Measurements from ENCODE around the gene NHS. TPM values are rescaled to one million over a fixed set of nuclear protein-coding genes. Genes with fewer than 3 reads are reported as not detected.

The NHS gene
- total RNA-seq, 6 experiments from 2014 or later = 2.8 to 6.1 (median 4.9) TPM

DNA sequence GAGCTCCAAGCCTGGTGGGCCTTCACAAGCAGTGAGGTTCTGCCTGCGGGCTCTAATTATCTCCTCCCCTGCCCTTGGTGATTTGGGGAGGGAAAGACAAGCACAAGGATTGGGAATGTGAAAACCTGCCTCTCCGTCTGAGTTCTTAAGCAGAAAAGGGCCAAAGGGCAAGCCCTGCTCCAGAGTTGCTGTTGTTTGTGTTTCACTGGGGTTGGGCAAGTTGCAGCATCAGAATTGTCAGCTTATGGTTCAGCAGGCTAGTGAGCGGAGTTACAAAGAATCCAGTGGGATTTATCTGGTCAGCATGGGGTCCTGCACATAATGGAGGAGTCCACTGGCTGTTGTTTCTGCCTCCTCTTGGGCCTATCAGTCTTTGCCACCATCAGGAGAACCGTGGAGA lies 60.5 kb downstream of the NHS start:
- Mint-ChIP-seq H3K9me3 (no peaks in the 10 kb centered on the region), H3K4me3 (no peak overlapping the region), H3K27me3 (ENCODE audit: insufficient read depth) (no peaks in the 10 kb centered on the region), H3K27ac (no peak overlapping the region), H3K4me1 (ENCODE audit: low read depth) (peaks cover 18% of the 10 kb centered on the region), H3K36me3 (ENCODE audit: low read depth) (no peaks in the 10 kb centered on the region)
- TF ChIP-seq, protein P1, sequence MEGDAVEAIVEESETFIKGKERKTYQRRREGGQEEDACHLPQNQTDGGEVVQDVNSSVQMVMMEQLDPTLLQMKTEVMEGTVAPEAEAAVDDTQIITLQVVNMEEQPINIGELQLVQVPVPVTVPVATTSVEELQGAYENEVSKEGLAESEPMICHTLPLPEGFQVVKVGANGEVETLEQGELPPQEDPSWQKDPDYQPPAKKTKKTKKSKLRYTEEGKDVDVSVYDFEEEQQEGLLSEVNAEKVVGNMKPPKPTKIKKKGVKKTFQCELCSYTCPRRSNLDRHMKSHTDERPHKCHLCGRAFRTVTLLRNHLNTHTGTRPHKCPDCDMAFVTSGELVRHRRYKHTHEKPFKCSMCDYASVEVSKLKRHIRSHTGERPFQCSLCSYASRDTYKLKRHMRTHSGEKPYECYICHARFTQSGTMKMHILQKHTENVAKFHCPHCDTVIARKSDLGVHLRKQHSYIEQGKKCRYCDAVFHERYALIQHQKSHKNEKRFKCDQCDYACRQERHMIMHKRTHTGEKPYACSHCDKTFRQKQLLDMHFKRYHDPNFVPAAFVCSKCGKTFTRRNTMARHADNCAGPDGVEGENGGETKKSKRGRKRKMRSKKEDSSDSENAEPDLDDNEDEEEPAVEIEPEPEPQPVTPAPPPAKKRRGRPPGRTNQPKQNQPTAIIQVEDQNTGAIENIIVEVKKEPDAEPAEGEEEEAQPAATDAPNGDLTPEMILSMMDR (IDR thresholded peaks at IDR 0.05) = no peak
- no peak for DNase-seq

DNA sequence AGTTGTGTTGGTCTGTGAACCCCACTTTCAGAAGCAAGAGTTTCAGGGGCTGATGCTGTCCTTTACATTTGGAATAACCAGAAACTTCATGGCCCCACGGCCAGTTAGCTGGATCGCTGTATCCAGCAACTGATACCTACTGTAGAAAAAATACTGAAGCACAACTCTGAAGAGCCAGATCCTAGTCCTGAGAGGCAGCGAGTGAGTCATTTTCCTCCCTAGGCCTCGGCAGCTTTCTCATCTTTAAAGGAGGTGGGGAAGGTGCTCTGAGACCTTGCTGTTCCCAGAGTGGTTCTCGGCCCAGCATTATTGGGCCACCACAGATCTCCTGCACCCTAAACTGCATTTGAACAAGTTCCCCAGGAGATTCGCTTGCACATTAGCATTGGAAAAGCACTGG lies 63.2 kb downstream of the NHS start:
- no peak for DNase-seq
- peaks cover 3% of the 10 kb centered on the region; the same call in 1 of the 2 replicates for H3K27me3 Mint-ChIP-seq (ENCODE audit: insufficient read depth)
- no peaks in the 10 kb centered on the region for H3K9me3 Mint-ChIP-seq
- TF ChIP-seq, protein P1 (IDR thresholded peaks at IDR 0.05) = no peak
- H3K36me3 Mint-ChIP-seq (ENCODE audit: low read depth) = no peaks in the 10 kb centered on the region
- H3K4me3 Mint-ChIP-seq = no peak overlapping the region
- H3K4me1 Mint-ChIP-seq (ENCODE audit: low read depth) = peaks cover 35% of the 10 kb centered on the region
- H3K27ac Mint-ChIP-seq = no peak overlapping the region

DNA sequence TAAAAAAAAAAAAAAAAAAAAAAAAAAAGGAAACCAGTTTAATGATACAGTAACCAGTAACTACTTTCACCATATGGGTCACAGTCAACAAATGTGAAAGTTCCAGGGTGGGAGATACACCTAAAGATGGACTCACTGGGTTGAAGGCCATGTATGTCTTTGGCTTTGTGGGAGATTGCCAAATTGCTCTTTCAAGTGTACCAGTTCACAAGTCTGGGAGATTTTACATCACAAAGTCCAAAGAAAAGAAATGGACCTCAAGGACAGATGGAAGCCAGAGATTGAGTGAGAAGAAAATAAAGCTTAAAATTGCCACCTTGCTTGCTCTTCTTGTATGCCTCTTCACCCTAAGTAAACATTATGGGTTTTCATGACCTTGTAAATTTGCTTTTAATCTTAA lies 65.3 kb downstream of the NHS start:
- no peaks in the 10 kb centered on the region for H3K9me3 Mint-ChIP-seq
- peaks cover 41% of the 10 kb centered on the region for H3K4me1 Mint-ChIP-seq (ENCODE audit: low read depth)
- no peak for DNase-seq
- peaks cover 3% of the 10 kb centered on the region; the same call in 1 of the 2 replicates for H3K27me3 Mint-ChIP-seq (ENCODE audit: insufficient read depth)
- H3K4me3 Mint-ChIP-seq = no peak overlapping the region
- H3K27ac Mint-ChIP-seq = no peak overlapping the region
- H3K36me3 Mint-ChIP-seq (ENCODE audit: low read depth) = no peaks in the 10 kb centered on the region
- TF ChIP-seq, protein P1 (IDR thresholded peaks at IDR 0.05) = no peak

DNA sequence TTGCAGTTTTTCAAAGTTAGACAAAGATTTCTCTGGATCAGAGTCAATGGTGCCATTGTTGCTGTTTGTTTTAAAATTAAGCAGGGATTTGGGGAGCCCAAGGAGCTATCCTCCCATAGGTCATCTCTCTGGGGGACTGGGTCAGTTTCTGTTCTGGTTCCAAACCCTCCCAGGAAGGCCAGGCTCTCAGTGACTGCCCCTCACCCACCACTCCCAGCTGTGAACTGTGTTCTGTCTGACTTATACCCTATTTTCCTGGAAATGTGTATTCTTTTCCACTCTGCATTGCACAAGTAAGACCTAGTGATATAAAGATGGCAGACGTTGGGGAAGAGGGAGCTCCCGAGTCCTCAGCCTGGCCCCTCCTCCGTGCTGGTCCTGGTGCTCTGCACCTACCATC lies 65.8 kb downstream of the NHS start:
- H3K27me3 Mint-ChIP-seq (ENCODE audit: insufficient read depth) = peaks cover 3% of the 10 kb centered on the region; the same call in 1 of the 2 replicates
- TF ChIP-seq, protein P1 (IDR thresholded peaks at IDR 0.05) = no peak

DNA sequence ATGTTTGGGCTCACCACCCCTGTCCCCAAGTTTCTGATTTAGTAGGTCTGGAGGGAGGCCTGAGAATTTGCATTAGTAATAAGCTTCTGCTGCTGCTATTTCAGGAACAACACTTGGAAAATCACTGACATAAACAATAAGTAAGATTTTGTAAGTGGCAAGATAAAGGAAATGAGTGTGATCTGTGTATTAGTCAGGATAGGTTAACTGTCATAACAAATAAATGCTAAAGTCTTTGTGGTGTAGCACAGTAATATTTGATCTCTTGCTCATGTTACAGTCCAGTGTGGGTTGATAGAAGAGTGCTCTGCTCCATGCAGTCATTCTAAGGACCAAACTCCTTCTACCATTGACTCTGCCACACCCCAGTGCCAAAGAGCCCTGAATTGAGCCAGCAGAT lies 67.0 kb downstream of the NHS start:
- Mint-ChIP-seq H3K4me3 (peak overlapping the region; percentile 48), H3K9me3 (no peaks in the 10 kb centered on the region)

More for the DNA sequence above, 65.8 kb downstream of the NHS start:
- Mint-ChIP-seq H3K27ac (no peak overlapping the region), H3K9me3 (no peaks in the 10 kb centered on the region), H3K4me1 (ENCODE audit: low read depth) (peaks cover 43% of the 10 kb centered on the region), H3K4me3 (no peak overlapping the region), H3K36me3 (ENCODE audit: low read depth) (no peaks in the 10 kb centered on the region)
- DNase-seq = no peak

More for the DNA sequence above, 67.0 kb downstream of the NHS start:
- DNase-seq = peak; percentile 53
- H3K36me3 Mint-ChIP-seq (ENCODE audit: low read depth) = no peaks in the 10 kb centered on the region
- H3K27ac Mint-ChIP-seq = peak overlapping the region; percentile 33; the same call in 1 of the 2 replicates
- H3K27me3 Mint-ChIP-seq (ENCODE audit: insufficient read depth) = peaks cover 3% of the 10 kb centered on the region; the same call in 1 of the 2 replicates
- H3K4me1 Mint-ChIP-seq (ENCODE audit: low read depth) = peaks cover 43% of the 10 kb centered on the region
- TF ChIP-seq, protein P1 (IDR thresholded peaks at IDR 0.05) = no peak

All from HFFc6 (cell line).